ENCODE data around the gene TRIM42.

The TRIM42 gene

DNA sequence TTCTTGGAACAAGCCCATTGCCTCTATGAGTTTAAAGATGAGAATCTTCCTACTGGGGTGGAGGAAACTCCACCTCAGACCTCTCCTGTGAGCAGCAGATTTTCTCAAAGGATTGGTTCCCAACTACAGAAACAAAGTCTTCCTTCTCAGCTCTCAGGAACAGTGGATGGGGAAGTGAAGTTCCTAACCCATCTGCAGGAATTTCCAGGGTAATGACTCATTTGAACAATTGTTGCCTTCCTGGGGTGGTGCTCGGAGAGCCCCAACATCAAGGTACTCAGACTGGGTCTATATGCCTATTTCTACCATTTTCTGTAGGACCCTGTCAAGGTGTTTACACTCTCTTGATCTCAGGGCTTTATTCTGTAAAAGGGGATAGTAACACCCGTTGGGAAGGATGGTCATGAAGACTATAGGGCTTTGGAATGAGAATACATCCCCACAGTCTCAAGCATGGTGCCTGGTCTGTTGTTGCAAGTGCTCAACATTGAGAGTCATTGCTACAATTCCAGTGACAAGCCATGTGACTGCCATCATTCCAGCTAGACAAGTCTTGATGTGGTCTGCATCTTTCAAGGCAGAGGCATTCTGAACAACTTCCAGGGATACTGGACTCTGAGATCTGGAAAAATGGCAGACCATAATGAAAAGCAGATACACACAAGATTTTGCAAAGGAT is 33.0 kb downstream of the TRIM42 start:
- DNase-seq, result no peak

DNA sequence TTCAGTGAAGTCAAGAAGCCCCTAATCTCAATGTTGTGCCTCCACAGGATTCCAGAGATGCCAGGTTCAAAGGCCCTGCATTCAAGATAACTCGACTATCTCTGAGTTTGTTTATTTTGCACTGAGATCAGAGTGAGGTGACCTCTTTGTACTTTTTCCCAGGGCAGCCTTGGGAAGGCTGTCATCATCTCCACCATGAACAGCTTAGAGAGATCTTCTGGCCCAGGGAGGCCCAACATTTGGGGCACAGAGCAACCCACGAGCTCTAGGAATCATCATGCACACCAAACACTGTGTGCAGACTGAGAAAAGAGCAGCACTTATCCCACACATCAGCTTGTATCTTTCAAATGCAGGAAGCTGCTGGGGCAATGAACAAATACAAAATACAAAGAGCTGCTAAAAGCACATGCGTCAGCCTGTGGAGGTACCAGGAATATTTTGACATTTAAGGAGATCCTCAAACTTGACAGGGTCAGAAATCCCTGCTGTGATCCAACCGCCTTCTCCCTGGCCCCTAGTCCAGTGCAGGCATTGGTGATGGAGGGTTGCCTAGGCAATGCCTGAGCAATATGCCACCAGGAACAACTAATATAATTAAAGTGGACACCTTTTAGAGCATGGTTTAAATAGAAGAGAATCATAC is 33.6 kb downstream of the TRIM42 start:
- no peak for DNase-seq

DNA sequence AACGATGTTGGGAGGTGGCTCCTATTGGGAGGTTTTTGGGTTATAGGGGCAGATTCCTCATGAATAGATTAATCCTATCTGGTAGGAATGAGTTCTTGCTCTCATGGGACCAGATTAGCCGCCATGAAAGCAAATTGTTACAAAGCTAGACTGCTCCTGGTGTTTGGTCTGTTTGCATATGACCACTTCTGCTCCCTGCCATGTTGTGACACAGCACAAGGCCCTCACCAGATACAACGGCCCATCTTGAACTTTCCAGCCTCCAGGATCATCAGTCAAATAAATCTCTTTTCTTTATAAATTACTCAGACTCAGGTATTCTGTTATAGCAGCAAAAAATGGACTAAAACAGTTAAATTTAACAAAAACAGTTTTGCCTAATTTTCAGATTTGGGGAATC is 34.4 kb downstream of the TRIM42 start:
- no peak for DNase-seq

DNA sequence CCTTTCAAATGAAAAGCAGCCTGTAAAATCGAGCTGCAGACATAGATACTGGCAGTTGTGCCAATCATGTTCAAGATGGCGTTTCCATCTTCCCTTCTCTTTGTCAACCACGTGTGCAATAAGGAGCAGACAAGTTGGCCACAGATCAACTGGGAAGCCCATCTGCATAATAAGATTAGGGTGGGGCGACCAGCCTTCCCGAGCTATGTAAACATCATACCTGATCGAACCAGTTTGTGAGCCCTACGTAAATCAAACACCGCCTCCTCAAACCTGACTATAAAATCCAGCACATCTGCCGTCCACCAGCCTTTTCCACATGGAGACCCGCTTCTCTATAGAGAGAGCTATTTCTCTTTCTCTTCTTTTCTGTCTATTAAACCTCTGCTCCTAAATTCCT is 37.2 kb downstream of the TRIM42 start:
- DNase-seq, result no peak

DNA sequence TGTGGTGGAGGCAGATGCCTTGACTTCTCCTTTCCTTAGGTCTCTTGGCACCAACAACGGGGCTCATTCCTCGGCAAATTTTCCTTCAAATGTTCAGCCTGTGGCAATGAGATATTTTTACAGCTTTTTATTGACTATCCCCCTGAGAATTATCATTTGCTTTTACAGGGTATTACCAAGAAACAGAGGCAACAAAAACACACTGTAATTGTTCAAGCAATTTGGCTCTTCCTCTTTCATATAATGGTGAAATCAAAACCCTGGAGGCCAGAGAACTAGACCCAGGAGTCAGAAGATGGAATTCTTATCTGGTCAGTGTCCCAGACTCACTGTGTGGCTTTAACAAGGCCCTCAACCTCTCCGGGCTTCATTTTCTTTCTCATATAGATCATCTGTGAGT is 40.1 kb downstream of the TRIM42 start:
- DNase-seq, result no peak

DNA sequence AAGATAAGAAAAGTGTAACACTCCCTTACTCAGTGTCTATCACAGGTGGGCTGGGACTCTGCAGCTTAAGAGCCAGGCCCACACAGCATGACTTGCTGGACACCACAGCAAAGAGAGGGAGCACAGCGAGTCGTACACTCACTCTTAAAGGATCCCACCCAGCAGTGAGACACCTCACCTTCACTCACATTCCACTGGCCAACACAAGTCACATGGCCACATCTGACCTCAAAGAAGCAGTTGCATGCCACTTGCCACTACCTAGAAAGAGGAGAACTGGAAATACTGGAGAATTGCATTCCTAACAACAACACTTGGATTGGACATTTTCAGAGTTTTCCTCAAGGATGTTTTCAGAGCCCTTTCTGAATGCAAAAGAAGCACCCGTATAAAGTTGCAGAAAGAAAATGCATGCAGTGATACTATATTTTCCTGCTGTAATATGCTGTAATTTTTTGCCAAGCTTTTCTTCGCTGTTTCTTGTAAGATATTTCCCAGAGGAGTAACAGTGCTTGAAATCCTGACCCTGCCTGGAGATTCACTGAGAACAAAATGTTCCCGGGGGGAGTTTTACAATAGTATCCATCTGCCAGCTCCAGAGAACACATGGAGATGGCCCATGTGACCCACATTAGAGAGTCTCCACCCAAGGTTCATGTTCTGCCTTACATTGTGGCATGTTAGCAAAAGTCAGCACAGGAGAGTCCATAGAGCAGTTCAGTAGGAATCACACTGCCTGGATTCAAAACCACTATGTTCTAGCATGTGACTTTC is 42.2 kb downstream of the TRIM42 start:
- no peak for DNase-seq

DNA sequence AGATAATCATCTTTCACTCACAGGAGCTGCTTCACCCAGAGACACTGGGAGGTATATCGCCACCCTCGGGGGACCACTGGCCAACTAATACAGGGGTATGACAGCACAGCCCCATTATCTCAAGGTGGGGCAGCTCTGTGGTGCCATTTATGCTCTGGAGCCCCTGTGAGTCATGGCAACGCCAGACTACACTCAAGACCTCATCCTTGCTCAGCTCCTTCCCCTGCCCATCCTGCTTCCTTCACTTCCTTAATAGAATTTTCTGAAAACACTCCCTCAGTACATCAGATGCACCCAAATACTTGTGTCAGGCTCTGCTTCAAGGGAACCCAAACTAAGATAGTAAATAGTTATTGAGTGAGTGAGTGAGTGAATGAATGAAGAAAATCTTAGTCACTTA is 45.7 kb downstream of the TRIM42 start:
- DNase-seq, result no peak

DNA sequence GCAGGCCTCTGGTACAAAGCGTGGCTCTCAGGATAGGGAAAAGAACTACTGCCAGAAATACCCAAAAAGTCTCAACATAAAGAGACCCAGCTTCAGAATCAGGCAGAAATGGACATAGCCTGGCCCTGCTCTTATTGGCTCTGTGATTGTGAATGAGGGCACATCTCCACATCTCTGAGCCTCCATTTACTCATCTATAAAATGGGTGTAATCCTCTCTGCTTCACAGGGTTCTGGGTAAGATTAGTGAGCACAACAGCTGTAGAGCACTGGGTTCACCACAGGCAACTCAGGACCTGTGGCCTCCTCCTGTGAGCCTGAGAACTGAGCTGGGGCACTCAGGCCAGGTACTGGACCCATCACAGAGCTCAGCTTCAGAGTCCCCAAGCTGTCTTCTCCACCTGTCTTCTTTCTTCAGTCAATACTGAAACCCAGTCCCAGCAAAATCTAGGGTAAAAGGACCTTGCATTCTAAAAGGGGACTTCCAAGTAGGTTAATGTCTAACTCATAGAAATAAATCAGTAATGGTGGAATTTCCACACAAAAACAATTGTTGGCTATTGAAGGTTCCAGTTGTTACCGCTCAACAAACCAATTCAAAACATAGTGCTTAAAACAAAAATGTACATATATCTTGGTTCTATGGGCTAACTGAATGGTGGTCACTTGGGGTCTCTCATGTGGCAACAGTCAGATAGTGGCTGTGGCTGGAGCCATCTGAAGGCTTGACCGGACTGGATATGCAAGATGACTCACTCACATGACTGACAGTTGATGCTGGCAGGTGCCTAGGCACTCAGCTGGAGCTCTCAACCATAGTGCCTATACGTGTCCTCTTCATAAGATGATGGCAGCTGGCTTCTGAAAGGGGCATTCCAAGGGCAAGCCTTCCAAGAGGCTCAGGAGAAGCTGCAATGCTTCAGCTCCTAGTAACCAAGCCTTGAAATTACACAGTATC is 47.3 kb downstream of the TRIM42 start:
- DNase-seq, result no peak

DNA sequence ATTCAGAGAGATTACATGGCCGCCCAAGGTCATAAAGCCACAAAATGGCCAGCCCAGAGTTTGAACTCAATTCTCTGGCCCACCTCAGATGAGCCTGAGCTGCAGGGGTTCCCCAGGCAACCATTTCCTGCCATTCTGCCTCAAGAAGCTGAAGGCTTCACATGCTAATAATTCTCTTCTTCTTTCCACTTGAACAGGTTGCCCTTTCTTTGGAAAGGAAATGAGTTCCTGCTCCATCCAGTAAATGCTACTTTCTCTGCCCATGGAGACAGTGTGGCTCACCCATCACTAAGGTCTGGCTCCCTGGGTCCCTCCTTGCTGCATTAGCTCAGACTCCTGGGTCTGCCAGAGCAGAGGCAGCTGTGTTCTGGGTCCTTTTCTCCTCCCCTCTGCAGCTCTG is 48.2 kb downstream of the TRIM42 start:
- DNase-seq, result no peak

DNA sequence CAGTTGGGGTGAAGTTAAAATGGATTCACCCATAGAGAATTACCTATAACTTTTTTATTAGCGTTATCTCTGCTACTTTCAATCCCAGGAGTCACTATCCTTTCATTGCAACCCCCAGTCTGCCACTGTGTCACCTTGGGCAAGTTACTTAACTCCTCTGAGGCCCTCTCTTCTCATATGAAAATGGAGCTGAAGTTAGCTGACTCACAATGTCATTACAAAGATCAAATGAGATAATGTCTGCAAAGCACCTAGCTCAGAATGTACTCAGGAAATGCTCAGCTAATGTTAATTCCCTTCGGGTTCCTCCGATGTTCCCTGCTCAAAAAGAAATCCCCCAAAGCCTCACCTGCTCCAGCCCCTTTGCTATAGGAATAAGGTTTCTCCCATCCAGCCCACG is 50.0 kb downstream of the TRIM42 start:
- no peak for DNase-seq

DNA sequence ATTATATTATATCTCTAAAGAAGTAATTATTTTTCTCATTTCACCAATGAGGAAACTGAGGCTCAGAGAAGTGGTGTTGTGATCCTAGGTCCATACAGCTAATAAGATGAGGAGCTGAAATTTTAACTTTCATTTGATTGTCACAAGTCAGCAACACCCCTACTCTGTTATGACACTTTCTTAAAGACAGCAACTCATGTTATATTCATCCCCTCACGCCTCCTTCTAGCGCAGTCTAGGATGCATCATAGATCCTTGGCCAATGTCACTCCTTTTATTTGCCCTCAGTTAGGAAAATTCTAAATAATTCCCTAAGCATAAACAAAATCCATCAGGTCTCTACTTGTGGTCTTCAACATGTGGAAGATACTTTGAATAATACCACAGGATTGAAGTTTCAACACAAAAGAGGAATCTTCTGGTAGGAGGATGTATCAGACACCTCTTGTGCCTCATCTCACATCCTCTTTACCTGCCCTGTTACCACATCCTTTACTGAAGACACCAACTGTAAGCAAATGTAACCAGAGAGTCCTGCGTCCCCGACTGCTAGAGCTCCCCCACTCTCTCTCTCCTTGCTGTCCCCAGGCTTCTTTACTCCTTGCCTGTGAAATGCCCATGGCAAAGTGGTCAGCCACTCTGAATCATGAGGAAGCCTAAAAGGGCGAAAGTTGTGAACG is 53.7 kb downstream of the TRIM42 start:
- no peak for DNase-seq

DNA sequence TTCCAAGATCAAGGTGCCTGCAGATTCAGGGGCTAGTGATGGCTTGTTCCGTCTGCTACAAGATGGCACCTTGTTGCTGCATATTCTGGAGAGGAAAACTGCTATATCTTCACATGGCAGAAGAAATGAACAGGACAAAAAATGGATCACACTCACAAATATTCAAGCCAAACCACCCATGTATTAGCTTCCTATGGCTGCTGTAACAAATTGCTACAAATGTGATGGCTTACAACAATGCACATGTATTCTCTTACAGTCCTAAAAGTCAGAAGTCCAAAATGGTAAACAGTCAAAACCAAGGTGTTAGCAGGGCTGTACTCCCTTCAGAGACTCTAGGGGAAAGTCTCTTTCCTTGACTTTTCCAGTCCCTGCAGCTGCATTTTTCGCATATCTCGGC is 55.8 kb downstream of the TRIM42 start:
- DNase-seq, result no peak

DNA sequence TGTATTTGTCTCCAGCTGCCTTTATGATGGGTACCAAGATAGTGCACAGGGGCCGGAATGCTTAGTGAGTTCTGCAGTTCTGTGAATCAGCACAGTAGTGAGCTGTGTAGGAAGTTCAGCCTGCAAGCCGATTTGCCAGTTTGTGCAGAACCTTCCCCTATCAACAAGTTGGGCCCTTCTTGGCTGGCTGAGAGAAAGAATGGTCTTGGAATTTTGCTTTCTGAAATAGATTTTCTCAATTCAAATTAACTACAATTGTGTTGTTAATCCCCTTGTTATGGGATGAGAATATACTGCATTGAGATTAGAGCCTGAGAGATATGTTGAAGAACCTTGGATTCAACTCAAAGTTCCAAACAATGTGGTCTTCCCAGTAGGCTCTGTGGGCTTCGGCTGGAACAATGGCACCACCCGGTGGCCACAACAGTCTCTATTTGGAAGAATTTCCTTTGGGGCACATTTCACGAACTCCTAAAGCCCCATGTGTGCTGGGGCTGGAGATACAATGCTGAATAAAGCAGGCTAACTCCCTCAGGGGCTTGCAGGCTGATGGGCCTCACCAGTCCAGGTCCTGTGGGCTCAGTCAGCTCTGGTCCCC is 59.1 kb downstream of the TRIM42 start:
- DNase-seq, result no peak

DNA sequence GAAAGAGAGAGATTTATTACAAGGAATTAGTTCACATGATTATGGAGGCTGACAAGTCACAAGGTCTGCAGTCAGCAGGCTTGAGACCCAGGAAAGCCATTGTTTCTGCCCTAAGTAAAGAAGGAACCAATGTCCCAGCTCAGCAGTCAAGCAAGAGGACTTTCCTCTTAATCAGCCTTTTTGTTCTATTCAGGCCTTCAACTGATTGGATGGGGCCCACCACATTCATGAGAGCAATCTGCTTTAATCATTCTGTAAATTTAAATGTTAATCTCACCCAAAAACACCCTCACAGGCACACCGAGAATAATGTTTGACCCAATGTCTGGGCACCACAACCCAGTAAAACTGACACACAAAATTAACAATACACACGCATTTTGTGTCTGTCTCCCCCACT is 64.3 kb downstream of the TRIM42 start:
- no peak for DNase-seq

DNA sequence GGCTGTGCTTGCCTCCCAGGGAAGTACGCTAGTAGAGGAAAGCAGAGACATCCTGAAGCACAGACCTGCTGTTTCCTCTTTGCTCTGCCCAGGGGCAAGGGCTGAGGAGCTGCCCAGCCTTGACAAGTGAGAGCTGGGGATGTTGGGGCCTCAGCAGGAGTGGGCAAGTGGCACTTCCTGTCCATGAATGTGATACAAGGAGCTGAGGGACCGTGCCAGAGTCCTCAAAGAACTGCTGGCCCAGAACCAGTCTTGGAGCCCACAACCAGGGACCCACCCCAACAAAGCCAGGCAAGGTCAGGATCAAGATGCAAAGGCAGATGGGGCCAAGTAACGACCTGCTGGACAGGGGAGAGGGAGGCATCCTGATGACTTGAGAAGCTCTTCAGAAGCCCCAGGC is 70.3 kb downstream of the TRIM42 start:
- DNase-seq, result no peak

DNA sequence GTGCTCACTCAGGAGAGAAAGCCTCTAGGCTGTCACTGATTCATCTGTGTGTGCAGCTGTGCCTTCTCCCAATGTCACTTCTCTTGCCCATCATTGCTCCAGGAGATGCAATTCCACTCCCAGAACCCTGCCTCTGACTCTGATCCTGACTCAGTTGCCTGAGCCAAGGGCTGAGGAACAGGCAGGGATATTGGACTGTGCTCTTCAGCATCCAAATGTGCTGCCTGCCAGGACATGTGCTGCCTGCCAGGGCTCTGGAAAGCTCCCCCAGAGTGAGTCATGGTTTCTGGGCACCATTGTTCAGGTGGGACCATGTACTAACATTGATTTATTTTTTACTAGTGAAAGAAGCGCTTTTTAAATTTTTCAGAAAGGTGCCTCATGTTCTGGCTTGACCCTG is 71.0 kb downstream of the TRIM42 start:
- DNase-seq, result no peak

Data from T-helper 9 cell (primary cell).